HepG2 (cell line): ENCODE measurements around the gene CYP27B1. TPM values are rescaled to one million over a fixed set of nuclear protein-coding genes. Genes with fewer than 3 reads are reported as not detected.
A peak's percentile ranks its signal among the peaks of the same experiment; 100 is the strongest.

ENCODE experiments used
- AGO2 ChIP-seq: fragments of 200-400 bp; formaldehyde crosslinking; optimal IDR thresholded peaks from 2 replicates; pipeline ENCODE3; 2017; ENCODE audit warnings: mild to moderate bottlenecking, low read depth, low read length, moderate library complexity
- BCL6 ChIP-seq: IDR thresholded peaks from 2 replicates; pipeline ENCODE4 v1.6.1; 2016; ENCODE audit warnings: missing genetic modification reagents, missing compliant biosample characterization
- GATAD1 ChIP-seq: IDR thresholded peaks from 2 replicates; pipeline ENCODE4 v1.6.1; 2016; ENCODE audit warnings: missing genetic modification reagents, missing compliant biosample characterization
- GATAD2A ChIP-seq: IDR thresholded peaks from 2 replicates; pipeline ENCODE4 v1.6.1; 2016
- HOXA3 ChIP-seq: sonication (generic); formaldehyde crosslinking; IDR thresholded peaks from 2 replicates; pipeline ENCODE4 v1.5.0; 2020; ENCODE audit warnings: missing genetic modification reagents
- HOXA5 ChIP-seq: sonication (generic); formaldehyde crosslinking; IDR thresholded peaks from 2 replicates; pipeline ENCODE4 v1.4.0; 2020; ENCODE audit warnings: missing genetic modification reagents
- KLF12 ChIP-seq: sonication (generic); formaldehyde crosslinking; IDR thresholded peaks from 2 replicates; pipeline ENCODE4 v1.4.0; 2020; ENCODE audit warnings: missing genetic modification reagents, borderline replicate concordance
- MIER3 ChIP-seq: IDR thresholded peaks from 2 replicates; pipeline ENCODE4 v1.6.1; 2016; ENCODE audit warnings: missing compliant biosample characterization, borderline replicate concordance
- MXD4 ChIP-seq: IDR thresholded peaks from 2 replicates; pipeline ENCODE4 v1.6.1; 2016; ENCODE audit warnings: mild to moderate bottlenecking, missing biosample characterization, missing genetic modification reagents
- PRDM15 ChIP-seq: sonication (generic); formaldehyde crosslinking; IDR thresholded peaks from 2 replicates; pipeline ENCODE4 v1.4.0; 2020; ENCODE audit warnings: missing genetic modification reagents
- TARDBP ChIP-seq: sonication (generic); formaldehyde crosslinking; IDR thresholded peaks from 2 replicates; pipeline ENCODE4 v1.8.0; 2022; ENCODE audit warnings: mild to moderate bottlenecking, missing genetic modification reagents
- TFDP1 ChIP-seq: IDR thresholded peaks from 2 replicates; pipeline ENCODE4 v1.6.1; 2016; ENCODE audit warnings: missing compliant biosample characterization, missing genetic modification reagents, borderline replicate concordance
- ZBED4 ChIP-seq: sonication (generic); formaldehyde crosslinking; IDR thresholded peaks from 2 replicates; pipeline ENCODE4 v1.4.0; 2020; ENCODE audit warnings: missing genetic modification reagents, borderline replicate concordance
- ZNF605 ChIP-seq: sonication (generic); formaldehyde crosslinking; IDR thresholded peaks from 2 replicates; pipeline ENCODE4 v1.8.0; 2022; ENCODE audit warnings: mild to moderate bottlenecking, missing genetic modification reagents
- ZNF816 ChIP-seq: sonication (generic); formaldehyde crosslinking; IDR thresholded peaks from 2 replicates; pipeline ENCODE4 v1.8.0; 2022; ENCODE audit warnings: missing genetic modification reagents, mild to moderate bottlenecking, borderline replicate concordance
- polyA plus RNA-seq, 8 experiments: library from polyadenylated mRNA; depleted of rRNA in 3 of 8; stranded (reverse) in 7 of 8; unstranded in 1 of 8; fragments of >200 nt; fragmentation: Illumina TruSeq in 4 of 8; extraction: Trizol in 4 of 8; gene quantifications; 2 replicates each; pipeline versions ENCODE4 v1.2.1 to v1.2.3, GENCODE V29; 2011 to 2016; ENCODE audit warnings: low read depth in 4 of 8, missing spikeins in 1 of 8, mixed read lengths in 1 of 8; ENCODE audit not compliant: insufficient read depth in 1 of 8
- total RNA-seq, 5 experiments: library from RNA; depleted of rRNA; stranded (reverse); fragments of >200 nt; fragmentation: Illumina TruSeq; extraction: Trizol; gene quantifications; 2 replicates each; pipeline ENCODE4 v1.2.3, GENCODE V29; 2016; ENCODE audit warnings: low read depth in 1 of 5
- TF ChIP-seq, protein P1 (sequence below): sonication (generic); formaldehyde crosslinking; IDR thresholded peaks from 2 replicates; pipeline ENCODE4 v1.8.0; 2023; ENCODE audit warnings: mild to moderate bottlenecking, missing genetic modification reagents
- TF ChIP-seq, protein P2 (sequence below): sonication (generic); formaldehyde crosslinking; IDR thresholded peaks from 2 replicates; pipeline ENCODE4 v1.4.0; 2020; ENCODE audit warnings: missing genetic modification reagents

The CYP27B1 gene
- total and polyA plus RNA-seq, 2 of the 13 experiments (the other 11 are each of a cell fraction or from before 2014, with no cell fraction given), result 2.3 to 3.0 TPM

GRCh38 chr12:57735952-57736740 lies 30.7 kb downstream of the CYP27B1 start (continued):
- TF ChIP-seq ZBED4 (CRISPR knock-in tag) (no peak), AGO2 (no peak), GATAD2A (CRISPR knock-in tag) (peak; percentile 20; the same call in 1 of the 2 replicates), PRDM15 (CRISPR knock-in tag) (peak; percentile 75), KLF12 (CRISPR knock-in tag) (no peak), MXD4 (CRISPR knock-in tag) (no peak), MIER3 (CRISPR knock-in tag) (no peak), TARDBP (CRISPR knock-in tag) (no peak), BCL6 (0 out of 2 replicates have a peak, but pooled peaks have one; percentile 13), HOXA3 (peak; percentile 31; the same call in 1 of the 2 replicates), ZNF816 (CRISPR knock-in tag) (0 out of 2 replicates have a peak, but pooled peaks have one; percentile 45), HOXA5 (CRISPR knock-in tag) (0 out of 2 replicates have a peak, but pooled peaks have one; percentile 52), TFDP1 (peak; percentile 49; the same call in 1 of the 2 replicates), ZNF605 (CRISPR knock-in tag) (no peak), GATAD1 (CRISPR knock-in tag) (peak; percentile 31; the same call in 1 of the 2 replicates)
- TF ChIP-seq, protein P1, sequence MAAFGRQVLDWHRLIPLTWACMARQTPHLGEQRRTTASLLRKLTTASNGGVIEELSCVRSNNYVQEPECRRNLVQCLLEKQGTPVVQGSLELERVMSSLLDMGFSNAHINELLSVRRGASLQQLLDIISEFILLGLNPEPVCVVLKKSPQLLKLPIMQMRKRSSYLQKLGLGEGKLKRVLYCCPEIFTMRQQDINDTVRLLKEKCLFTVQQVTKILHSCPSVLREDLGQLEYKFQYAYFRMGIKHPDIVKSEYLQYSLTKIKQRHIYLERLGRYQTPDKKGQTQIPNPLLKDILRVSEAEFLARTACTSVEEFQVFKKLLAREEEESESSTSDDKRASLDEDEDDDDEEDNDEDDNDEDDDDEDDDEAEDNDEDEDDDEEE (CRISPR knock-in tag), result no peak
- TF ChIP-seq, protein P2, sequence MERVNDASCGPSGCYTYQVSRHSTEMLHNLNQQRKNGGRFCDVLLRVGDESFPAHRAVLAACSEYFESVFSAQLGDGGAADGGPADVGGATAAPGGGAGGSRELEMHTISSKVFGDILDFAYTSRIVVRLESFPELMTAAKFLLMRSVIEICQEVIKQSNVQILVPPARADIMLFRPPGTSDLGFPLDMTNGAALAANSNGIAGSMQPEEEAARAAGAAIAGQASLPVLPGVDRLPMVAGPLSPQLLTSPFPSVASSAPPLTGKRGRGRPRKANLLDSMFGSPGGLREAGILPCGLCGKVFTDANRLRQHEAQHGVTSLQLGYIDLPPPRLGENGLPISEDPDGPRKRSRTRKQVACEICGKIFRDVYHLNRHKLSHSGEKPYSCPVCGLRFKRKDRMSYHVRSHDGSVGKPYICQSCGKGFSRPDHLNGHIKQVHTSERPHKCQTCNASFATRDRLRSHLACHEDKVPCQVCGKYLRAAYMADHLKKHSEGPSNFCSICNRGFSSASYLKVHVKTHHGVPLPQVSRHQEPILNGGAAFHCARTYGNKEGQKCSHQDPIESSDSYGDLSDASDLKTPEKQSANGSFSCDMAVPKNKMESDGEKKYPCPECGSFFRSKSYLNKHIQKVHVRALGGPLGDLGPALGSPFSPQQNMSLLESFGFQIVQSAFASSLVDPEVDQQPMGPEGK (CRISPR knock-in tag), result peak; percentile 50
